ENCODE data around the gene TRIM52. TPM values are rescaled to one million over a fixed set of nuclear protein-coding genes. Genes with fewer than 3 reads are reported as not detected.

Gene TRIM52
- total and polyA plus RNA-seq, 9 of the 15 experiments (the other 6 are each of a cell fraction or from before 2014, with no cell fraction given): 3.3 to 21.9 (median 13.5) TPM

DNA sequence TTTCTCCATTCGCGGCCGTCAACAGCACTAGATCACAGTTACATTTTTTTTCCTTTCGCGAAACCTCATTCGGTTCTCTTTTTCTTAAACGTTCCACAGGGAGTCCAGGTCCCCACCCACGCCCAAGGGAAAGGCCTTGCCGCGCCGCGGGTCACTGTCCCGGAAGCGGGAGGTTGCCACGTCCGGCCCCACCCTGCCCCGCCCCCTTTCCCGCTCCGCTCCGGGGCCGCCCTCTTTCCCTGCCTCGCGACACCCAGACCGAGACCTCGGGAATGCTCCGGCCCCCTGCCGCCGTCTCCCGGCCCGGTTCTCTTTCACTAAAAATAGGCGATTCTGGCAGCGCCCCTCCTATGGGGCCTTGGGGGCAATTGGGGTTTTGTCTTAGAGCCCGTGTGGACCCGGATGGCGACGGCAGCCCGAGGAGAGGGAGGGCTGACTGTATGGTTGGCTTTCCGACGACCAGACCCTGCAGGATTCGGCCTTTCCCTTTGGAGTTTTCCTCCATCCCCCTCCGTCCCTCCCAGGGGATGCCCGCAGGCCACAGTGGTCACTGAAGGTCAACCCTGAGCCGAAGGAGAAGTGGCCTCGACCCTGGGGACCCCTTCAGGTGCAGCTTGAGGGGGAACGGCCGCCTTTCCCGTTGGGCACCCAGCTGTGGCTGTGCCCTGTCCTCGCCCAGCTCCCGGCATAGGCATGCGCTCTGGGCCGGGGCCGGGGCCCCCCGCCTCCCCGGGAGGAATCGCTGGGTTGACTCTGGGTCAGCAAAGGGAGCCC is 14.5 kb downstream of the TRIM52 start (continued):
- TF ChIP-seq CTCF (IDR thresholded peaks at IDR 0.05 in 2 of 3, conservative IDR thresholded peaks at IDR 0.05 in 1 of 3; ENCODE audit: insufficient read depth in 2 of 3, low read depth in 1 of 3, low read length in 3 of 3): peak in 1 of 3 experiments; percentile 13; a peak in 1 of 6 replicates
- peak; percentile 61; the same call in 1 of the 2 replicates for TF ChIP-seq NR2C1 (IDR thresholded peaks at IDR 0.05)
- peak; percentile 63; the same call in 1 of the 2 replicates for TF ChIP-seq NR2C1 (tag; IDR thresholded peaks at IDR 0.05)
- no peak for TF ChIP-seq FOXM1 (IDR thresholded peaks at IDR 0.05; ENCODE audit: low read depth)
- TF ChIP-seq FOXM1 (CRISPR knock-in tag; IDR thresholded peaks at IDR 0.05; ENCODE audit: low read depth): no peak
- TF ChIP-seq BCOR (IDR thresholded peaks at IDR 0.05): no peak
- TF ChIP-seq, protein P1, sequence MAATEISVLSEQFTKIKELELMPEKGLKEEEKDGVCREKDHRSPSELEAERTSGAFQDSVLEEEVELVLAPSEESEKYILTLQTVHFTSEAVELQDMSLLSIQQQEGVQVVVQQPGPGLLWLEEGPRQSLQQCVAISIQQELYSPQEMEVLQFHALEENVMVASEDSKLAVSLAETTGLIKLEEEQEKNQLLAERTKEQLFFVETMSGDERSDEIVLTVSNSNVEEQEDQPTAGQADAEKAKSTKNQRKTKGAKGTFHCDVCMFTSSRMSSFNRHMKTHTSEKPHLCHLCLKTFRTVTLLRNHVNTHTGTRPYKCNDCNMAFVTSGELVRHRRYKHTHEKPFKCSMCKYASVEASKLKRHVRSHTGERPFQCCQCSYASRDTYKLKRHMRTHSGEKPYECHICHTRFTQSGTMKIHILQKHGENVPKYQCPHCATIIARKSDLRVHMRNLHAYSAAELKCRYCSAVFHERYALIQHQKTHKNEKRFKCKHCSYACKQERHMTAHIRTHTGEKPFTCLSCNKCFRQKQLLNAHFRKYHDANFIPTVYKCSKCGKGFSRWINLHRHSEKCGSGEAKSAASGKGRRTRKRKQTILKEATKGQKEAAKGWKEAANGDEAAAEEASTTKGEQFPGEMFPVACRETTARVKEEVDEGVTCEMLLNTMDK (IDR thresholded peaks at IDR 0.05; ENCODE audit: borderline replicate concordance, insufficient read depth, low read depth, low read length, poor library complexity, severe bottlenecking): peak; percentile 39
- no peak for TF ChIP-seq NCOA1 (IDR thresholded peaks at IDR 0.05; ENCODE audit: low read depth)
- TF ChIP-seq ZFP1 (CRISPR knock-in tag; IDR thresholded peaks at IDR 0.05): no peak
- peak; percentile 15; the same call in 1 of the 2 replicates for TF ChIP-seq GATAD2B (IDR thresholded peaks at IDR 0.05; ENCODE audit: borderline replicate concordance)
- no peak for TF ChIP-seq ZBTB34 (CRISPR knock-in tag; IDR thresholded peaks at IDR 0.05)
- no peak for TF ChIP-seq SMARCC2 (IDR thresholded peaks at IDR 0.05; ENCODE audit: low read depth)
- TF ChIP-seq MAZ (CRISPR knock-in tag; conservative IDR thresholded peaks at IDR 0.05 in 1 of 2, IDR thresholded peaks at IDR 0.05 in 1 of 2): peak; percentile 13 to 77; a peak in 3 of 4 replicates
- TF ChIP-seq GABPB1 (CRISPR knock-in tag; IDR thresholded peaks at IDR 0.05): peak; percentile 25
- TF ChIP-seq SMARCA5 (IDR thresholded peaks at IDR 0.05): no peak
- TF ChIP-seq ZBTB11 (CRISPR knock-in tag; IDR thresholded peaks at IDR 0.05): peak in 1 of 3 experiments; percentile 60; a peak in 2 of 6 replicates
- no peak for TF ChIP-seq TFAM (CRISPR knock-in tag; conservative IDR thresholded peaks at IDR 0.05)
- no peak for TF ChIP-seq KLF16 (IDR thresholded peaks at IDR 0.05)
- TF ChIP-seq DMBX1 (CRISPR knock-in tag; IDR thresholded peaks at IDR 0.05; ENCODE audit: borderline replicate concordance): no peak
